HG02943 (cell line): ENCODE data around the gene DSCAML1.
"Not testable (repeated sequence)": the region's sequence is repeated elsewhere in the genome, so short reads cannot be mapped to it uniquely, and the experiment has no call there.

Experiments used
- ATAC-seq: cut with Tn5 transposase; IDR thresholded peaks from one replicate; pipeline ENCODE4 v1.9.1; 2021; ENCODE audit warnings: mild to moderate bottlenecking, low read depth, moderate library complexity; ENCODE audit not compliant: unreplicated experiment

Gene DSCAML1

DNA sequence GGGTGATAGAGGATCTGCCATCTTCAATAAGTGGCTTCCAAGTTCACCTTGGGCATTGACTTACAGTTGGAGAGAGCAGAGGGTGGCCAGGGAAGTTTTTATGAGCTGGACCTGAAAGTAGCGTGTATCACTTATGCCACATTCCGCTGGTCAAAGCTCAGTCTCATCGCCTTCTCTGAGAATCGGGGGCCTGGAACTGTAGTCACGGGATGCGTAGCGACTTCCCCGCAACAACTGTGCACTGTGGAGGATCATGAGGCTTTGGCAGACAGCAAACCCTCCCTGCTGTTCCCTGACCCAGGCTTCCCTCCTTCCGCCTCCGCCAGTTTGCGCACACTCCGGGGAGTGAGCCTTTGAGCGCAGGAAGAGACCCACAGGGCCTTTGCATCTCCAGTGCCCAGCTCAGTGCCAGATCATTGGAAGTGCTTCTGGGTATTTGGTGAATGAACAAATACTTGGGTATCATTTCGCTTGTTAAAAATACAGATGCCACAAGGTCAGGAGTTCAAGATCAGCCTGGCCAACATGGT, 373.9 kb downstream of the DSCAML1 start:
- ATAC-seq, result no peak

DNA sequence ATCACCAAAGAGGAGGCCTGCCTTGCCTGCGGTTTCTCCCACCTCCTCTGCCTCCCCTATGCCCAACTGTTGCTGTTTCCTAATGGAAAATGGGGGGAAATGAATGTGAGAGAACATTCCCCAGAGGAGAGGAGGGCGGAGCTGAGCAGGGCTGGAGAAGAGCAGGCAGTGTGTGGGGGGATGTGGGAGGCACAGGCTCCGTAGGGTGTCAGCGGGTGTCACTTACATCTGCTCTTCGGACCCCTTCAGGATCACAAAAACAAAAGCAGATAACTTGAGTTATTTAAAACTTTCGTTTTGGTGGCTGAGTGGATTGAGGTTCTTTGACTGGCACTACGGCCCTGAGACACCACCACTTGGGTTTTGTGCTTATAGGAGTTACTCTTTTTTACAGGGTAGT, 375.5 kb downstream of the DSCAML1 start:
- no peak for ATAC-seq

DNA sequence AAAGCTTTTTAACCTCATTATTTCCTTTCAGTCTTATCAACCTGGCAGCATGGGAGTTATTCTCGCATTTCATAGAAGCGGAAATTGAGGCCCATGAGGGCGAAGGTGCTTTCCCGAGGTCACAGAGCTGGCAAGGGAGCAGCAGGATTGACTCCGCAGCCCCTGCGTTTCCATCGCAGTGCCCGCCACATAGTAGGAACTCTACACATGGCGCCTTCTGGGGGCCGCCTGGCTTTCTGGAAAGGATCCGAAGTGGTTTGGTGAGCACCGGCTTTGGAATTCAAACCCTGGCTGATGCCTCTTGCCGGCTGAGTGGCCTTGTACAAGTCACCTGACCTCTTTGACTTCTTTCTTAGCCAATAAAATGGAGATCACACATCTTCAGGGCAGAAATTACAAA, 376.0 kb downstream of the DSCAML1 start:
- ATAC-seq, result no peak

DNA sequence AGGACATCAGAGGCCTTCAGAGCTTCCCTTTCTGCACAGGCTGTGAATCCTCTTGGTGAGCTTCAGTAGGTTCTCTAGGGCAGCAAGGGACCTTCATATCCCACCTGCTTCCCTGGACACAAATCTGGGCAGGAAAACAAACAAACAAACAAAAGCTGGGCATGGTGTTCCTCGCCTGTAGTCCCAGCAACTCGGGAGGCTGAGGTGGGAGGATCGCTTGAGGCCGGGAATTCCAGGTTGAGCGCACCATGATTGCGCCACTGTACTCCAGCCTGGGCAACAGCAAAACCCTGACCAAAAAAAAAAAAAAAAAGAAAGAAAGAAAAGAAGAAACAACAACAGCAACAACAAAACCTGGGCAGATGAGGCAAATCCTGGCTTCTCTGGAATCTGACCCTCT, 376.4 kb downstream of the DSCAML1 start:
- ATAC-seq, result no peak

DNA sequence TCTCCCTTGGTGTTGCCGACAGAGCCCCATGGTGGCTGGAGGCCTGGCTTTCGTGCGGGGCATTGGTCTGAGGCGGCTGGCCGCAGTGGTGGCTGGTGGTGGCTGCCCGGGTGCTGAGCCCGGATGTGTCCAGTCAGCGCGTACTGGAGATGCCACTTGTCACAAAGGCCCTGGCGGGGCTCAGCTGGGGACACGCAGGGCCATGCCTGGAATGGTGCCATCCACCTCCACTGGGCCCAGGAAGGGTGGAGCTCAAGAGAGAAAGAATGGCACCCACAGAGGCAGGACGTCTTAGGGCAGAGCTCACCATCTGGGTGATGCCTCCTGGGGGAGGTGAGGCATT, 376.9 kb downstream of the DSCAML1 start:
- ATAC-seq, result no peak

DNA sequence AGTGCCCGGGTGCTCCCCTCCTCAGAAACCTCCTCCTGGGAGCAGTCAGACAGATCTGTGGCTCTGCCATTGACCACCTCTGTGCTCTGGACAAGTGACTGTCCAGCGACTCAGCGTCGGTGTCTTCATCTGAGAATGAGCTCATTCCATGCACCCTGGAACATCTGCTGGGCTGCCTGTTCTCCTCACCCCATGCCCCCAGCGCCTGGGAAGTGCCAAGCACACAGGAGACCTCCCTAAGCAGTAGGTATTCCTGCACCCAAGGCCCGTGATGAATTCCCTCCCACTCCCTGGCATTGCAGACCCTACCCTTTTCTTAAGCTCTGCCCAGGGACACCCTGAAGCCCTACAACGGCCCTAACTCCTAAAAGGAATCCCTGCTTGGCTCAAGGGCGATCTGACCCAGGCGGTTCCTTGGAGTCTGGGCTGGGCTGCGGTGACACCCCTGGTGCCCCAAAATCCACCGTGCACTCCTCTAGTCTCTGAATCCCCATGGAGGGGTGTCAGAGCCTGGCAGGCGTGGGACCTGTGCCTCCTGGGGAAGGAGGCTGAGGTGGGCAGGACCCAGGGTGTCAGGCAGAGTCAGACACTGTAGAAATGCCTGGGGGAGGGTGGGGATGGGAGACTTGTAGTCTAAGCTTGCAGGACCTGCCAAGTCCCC, 377.4 kb downstream of the DSCAML1 start:
- ATAC-seq, result no peak

DNA sequence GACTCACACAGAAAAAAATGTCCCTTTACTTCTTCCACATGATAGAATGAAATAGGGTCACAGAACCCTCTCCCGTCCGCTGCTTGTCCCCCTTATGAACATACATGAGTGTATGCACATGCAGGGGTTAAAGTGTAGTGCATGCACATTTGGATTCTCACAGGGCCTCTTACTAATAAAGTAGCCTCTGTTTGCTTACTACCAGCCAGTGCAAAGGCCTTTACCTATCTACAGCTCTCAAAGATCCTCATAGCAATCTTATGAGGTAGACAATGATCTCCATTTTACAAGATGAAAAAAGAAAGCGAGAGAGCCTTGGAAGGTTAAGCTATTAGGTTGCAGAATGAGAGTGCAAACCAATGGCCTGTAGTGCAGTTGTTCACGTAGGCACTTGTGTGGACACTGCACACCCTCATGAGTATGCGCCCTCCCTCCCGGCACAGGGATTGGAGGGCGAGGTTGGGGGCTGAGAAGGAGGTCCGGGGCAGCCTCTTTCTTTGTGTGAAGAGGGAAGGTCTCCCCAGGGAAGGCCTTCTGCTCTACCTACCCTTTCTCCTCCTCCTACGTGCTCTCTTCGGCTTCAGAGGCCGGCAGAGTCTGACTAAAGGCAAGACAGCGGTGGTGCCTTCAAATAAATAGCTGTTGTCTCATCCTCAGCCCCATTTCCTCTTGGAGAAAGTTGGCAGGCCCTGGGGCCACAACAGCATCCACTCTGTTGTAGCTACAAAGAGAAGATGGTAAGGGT, 378.1 kb downstream of the DSCAML1 start:
- ATAC-seq, result no peak

DNA sequence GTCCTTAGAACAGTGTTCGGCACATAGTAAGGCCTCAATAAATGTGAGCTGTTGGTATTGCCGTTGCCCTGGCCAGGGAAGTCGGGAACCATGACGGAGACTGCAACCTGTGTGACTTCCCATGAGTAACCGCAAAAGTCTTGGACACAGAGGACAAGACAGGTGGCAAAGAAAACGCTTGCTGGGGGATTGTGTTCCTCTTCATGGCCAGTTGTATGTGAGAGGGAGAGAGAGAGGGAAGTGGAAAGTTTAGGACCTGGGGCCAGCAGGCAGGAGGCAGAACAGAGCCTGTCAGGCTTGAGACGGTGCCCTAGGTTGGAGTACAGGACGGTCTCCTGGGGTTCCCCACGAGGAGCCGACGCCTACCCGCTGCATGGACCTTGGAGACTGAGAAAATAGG, 379.2 kb downstream of the DSCAML1 start:
- ATAC-seq, result no peak

DNA sequence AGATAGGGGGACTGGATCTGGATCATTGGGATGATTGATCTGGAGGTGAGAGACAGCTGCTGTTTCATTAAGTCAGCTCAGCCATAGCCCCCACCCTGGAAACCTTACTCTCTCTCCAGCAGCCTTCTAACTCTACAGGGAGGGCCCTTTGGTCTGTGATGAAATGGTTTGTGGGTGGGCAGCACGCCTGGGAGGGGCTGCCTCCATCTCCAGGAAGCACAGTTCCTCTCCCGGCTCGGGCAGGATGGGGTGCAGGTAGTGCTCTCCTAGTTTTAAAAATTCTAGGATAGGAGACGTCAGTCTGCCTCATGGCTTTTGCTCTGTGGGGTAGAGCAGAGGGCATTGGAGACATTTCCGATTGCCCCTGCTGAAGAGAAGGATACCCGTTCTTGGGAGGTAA, 379.7 kb downstream of the DSCAML1 start:
- ATAC-seq, result no peak

DNA sequence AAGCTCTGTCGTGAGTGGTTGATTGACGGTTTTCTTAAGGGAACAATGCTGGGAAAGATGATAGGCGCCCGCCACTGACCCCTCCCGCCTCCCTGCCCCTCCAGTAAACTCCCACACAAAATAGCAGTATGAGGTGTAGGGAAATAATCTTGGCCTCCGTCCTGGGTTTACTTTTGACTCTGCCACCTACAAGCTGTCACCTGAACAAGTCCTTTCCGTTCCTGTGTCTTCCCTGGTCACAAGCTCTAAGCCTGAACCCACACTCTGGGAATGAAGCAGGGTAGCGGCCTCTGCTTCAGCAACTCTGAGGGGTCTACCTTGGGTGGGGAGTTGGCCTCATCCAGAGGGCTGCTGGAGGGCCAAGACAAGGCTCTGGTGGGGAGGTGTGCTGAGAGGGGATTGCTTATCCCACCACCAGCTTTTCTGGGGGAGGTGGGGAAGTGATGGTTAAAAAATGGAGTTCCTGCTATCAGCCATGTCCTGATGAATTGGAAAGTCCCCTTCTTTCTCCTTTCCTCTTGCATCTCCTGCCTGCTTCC, 381.6 kb downstream of the DSCAML1 start:
- ATAC-seq, result no peak

DNA sequence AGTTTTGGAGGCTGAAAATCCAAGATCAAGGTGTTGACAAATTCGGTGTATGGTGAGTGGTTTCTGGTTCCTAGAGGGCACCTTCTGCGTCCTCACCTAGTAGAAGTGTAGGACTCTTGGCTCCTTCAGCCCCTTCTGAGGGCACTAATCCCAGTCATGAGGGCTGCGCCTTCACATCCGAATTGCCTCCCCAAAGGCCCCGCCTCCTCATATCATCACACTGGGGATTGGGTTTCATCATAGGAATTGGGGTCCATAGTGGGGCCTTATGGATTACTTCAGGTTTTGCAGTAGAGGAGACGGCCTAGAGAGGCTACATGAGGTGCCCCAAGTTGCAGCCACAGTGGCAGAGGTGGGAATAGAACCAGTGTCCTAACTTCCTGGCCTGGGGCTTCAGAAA, 382.3 kb downstream of the DSCAML1 start:
- no peak for ATAC-seq

DNA sequence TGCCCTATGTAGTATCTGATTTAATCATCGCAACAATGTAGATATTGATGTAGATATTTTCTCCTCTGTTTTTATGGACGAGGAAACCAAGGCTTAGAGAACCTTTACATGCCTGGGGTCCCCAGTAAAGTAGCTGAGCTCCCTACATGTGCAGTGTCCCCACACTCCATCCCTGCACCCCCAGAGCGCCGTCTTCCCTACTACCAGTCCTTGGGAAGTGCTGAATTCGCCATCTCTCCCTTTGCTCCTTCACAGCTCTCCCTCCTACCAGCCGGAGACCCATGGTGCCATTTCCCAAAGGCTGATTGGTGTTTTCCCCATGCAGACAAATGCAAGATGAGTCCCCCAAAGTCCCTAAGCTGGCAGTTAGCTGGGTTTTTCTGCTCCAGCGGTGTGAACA, 383.4 kb downstream of the DSCAML1 start:
- no peak for ATAC-seq

DNA sequence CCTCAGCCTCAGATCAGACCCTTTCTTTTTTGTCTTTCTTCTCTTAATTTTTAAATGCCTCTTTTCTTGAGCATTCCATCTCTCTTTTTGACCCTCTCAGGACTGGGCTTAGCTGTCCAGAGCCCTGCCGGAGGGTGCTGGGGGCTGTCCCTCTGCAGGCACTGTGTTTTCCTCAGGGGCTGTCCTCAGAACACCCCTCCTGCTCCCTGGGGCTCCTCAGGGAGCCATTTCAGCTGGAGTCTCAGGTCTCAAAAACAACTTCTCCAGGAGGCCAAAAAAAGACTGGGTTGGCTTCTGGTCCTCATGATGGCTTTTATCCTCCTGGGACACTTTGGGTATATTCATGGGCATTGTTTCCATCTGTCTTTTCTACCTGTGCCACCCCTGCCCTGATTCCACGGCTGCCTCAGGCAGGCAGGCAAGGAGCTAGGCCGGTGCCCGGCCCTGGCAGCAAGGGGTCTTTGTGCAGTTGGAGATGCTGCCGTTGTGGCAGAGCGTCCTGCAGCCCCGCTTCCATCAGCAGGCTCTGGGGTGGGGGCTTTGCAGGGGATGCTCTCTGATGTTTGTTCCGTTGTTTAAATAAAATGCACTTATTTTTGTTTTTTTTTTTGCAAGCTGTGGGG, 384.3 kb downstream of the DSCAML1 start:
- ATAC-seq, result no peak

DNA sequence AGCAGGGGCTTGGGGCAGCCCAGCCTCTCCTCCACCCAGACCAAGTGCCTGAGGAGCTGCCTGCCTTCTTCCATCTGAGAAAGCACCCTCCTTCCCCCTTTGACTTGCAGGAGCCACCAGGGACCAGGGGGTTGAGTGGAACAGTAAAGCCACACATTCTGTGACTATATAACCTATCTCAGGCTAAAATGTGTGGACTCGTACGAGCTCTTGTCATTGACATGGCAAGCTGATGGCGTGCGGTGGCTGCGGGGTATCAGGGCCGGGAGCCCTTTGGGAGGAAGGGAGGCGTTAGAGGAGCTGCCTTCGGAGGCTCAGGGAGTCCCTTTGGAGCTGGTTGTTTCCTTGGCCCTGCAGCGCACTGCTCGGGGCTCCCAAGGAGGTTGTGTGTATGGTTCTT, 384.8 kb downstream of the DSCAML1 start:
- ATAC-seq, result no peak

DNA sequence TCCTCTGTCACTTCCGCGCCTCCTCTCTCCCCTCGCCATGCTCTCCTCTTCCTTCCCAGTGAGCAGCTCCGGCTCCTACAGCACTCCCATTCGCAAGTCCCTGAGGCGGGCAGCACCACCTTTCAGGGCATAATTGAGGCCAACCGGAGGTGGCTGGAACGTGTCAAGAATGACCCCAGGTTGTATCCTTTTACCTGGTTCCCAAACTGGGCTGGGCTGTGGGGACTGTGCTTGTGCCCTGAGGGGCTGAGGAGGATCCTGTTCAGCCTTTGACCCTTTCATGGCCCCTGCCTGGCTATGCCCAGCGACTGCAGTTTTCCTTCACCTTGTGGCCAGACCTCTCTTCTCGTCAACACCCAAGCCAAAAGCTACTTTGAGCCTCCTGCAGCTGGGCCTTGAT, 385.3 kb downstream of the DSCAML1 start:
- no peak for ATAC-seq

DNA sequence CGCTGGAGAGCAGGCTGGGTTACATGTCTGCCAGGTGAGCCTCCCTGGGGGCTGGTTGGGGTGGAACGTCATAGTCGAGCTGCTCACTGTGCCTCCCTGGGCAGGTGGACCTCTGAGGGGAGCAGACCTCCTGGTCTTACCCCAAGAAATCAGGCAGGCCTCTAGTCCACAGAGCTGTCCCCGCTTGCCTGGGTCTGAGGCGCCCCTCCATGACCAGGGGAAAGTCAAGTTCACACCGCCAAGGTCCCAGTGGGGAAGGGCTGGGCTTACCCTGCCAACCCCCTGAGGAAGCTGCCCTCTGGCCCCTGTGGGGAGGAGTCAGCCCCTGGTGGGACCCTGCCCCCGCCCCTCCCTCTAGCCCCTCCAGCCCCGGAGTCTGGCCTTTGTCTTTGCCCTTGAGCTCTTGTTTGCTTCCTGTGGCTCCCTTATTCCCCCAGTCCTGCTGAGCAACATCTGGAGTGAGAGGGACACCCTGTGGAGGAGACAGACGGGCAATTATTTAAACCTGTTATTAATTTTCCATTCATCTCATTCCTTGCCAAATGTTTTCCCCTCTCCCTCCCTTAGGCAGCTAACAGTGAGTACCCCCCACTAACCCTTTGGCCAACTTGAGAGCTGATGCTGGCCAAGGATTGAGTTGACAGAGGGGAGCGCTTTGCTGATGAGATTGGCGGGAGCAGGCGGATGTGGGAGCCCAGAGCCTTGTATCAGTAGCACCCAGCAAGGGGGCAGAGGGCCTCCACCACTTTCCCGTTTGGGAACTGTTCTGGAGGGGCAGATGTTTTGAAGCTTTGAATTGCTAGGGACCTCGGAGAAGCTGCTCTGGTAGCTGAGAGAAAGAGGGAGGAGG, 385.9 kb downstream of the DSCAML1 start:
- ATAC-seq, result no peak

DNA sequence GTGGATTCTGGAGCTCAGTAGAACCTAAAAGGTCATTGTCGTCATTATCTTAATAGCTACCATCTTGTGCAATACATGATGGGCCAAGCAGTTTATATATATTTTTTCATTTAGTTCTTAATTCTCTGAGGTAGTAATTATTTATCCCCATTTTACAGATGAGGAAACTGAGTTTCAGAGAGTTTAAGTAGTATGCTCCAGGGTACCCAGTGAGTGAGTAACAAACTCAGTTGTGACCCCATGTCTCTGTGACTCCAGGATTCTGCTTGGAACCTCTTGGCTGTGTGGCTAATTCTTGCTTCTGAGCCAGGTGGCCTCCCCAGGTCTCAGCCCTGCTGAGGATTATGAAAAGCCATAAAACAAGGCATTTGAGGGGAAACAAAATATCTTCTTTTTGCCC, 386.8 kb downstream of the DSCAML1 start:
- ATAC-seq, result no peak

DNA sequence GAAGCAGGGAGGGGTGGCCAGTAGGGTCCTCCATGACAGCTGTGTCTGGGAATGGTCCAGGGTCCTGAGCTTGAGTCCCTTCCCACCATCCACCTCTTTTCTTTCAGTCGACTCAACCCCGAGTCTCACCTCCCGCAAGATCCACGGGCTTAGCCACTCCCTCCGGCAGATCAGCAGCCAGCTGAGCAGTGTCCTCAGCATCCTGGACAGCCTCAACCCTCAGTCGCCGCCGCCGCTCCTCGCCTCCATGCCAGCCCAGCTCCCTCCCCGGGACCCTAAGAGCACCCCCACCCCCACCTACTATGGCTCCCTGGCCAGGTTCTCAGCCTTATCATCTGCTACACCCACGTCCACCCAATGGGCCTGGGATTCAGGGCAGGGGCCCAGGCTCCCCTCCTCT, 387.5 kb downstream of the DSCAML1 start:
- ATAC-seq, result no peak

DNA sequence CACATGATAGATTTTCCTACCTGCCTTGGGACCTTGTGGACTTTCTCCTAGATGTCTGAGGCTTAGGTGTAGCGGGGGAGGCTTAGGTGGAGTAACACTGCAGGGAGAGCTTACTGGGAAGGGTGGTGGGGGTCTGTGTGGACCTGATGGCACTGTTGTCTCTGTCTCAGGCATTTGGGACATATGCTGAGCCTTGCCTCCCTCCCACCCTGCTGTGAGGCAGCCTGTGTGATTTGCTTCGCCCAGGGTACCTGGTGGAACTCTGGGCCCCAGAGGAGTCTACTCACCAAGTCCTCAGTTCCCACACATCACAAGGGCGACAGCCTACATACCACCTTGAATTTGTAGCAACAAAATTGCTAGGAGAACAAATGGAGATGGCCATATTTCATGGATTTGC, 388.7 kb downstream of the DSCAML1 start:
- ATAC-seq, result no peak

DNA sequence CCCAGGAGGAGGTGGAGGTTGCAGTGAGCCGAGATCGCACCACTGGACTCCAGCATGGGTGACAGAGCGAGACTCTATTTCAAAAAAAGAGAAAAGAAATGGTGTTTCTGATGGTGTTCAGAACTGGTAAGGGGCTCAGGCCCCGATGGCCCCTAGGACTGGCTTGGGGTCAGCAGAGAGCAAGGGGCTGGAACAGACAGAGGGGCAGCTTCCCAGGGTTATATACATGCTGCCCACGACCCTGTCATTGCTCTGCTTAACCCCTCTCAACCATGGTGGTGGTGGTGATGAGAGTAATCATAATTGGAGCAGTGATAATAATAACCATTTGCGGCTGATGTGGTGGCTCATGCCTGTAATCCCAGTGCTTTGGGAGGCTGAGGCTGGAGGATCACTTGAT, 390.0 kb downstream of the DSCAML1 start:
- no peak for ATAC-seq

DNA sequence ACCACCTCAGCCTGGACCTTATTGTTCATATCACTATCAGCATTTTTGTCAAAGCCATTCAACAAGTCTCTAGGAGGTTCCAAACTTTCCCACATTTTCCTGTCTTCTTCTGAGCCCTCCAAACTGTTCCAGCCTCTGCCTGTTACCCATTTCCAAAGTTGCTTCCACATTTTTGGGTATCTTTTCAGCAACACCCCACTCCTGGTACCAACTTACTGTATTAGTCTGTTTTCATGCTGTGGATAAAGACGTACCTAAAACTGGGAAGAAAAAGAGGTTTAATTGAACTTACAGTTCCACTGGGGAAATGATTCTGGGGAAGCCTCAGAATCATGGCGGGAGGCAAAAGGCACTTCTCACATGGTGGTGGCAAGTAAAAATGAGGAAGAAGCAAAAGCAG, 391.1 kb downstream of the DSCAML1 start:
- not testable (repeated sequence) for ATAC-seq
